Hematopoietic multipotent progenitor cell treated with erythropoietin and hydrocortisone succinate and interleukin-3 and kit ligand, for 6 days (in vitro differentiated cells): ENCODE measurements around the gene SLC39A10.
A peak's percentile ranks its signal among the peaks of the same experiment; 100 is the strongest.
"Not testable (repeated sequence)": the region's sequence is repeated elsewhere in the genome, so short reads cannot be mapped to it uniquely, and the experiment has no call there.

Source experiments
- DNase-seq: peaks from one replicate; pipeline ENCODE4 v3.0.0-alpha.2; 2015

SLC39A10 gene

GRCh38 chr2:195656859-195657633 is at the start of gene SLC39A10:
Gene SLC39A10, plus strand, starts transcription at chr2:195657226. Its CDS starts 22,817 bp downstream, at chr2:195680043.
- DNase-seq, result peak; percentile 99

- no peak for DNase-seq
These were observed 48.1 kb upstream of the SLC39A10 start for GRCh38 chr2:195608768-195609454.

- no peak for DNase-seq
These were observed 46.3 kb upstream of the SLC39A10 start for GRCh38 chr2:195610717-195611116.

- DNase-seq, result no peak
These were observed 44.2 kb upstream of the SLC39A10 start for GRCh38 chr2:195612611-195613495.

GRCh38 chr2:195613922-195614321 is 43.1 kb upstream of the SLC39A10 start:
- peak; percentile 25 for DNase-seq

- DNase-seq, result no peak
These were observed 37.4 kb upstream of the SLC39A10 start for GRCh38 chr2:195619590-195619989.

GRCh38 chr2:195620501-195620900 is 36.5 kb upstream of the SLC39A10 start:
- DNase-seq, result no peak

GRCh38 chr2:195622966-195623365 is 34.1 kb upstream of the SLC39A10 start:
- DNase-seq, result no peak

- no peak for DNase-seq
These were observed 30.5 kb upstream of the SLC39A10 start for GRCh38 chr2:195626507-195626906.

GRCh38 chr2:195628666-195629065 is 28.4 kb upstream of the SLC39A10 start:
- no peak for DNase-seq

GRCh38 chr2:195632856-195633572 is 24.0 kb upstream of the SLC39A10 start:
- DNase-seq, result peak; percentile 20

GRCh38 chr2:195633573-195633870 is 23.5 kb upstream of the SLC39A10 start:
- DNase-seq, result no peak

GRCh38 chr2:195633974-195634373 is 23.1 kb upstream of the SLC39A10 start:
- DNase-seq, result no peak

GRCh38 chr2:195636890-195637289 is 20.1 kb upstream of the SLC39A10 start:
- no peak for DNase-seq

- no peak for DNase-seq
These were observed 18.3 kb upstream of the SLC39A10 start for GRCh38 chr2:195638750-195639149.

- DNase-seq, result no peak
These were observed 17.7 kb upstream of the SLC39A10 start for GRCh38 chr2:195639238-195639858.

- no peak for DNase-seq
These were observed 17.1 kb upstream of the SLC39A10 start for GRCh38 chr2:195639959-195640358.

GRCh38 chr2:195642027-195642678 is 14.9 kb upstream of the SLC39A10 start:
- no peak for DNase-seq

- no peak for DNase-seq
These were observed 14.4 kb upstream of the SLC39A10 start for GRCh38 chr2:195642679-195643068.

- DNase-seq, result not testable (repeated sequence)
These were observed 12.3 kb upstream of the SLC39A10 start for GRCh38 chr2:195644708-195645107.

GRCh38 chr2:195645413-195645812 is 11.6 kb upstream of the SLC39A10 start:
- DNase-seq, result no peak

- DNase-seq, result no peak
These were observed 10.6 kb upstream of the SLC39A10 start for GRCh38 chr2:195646424-195646823.
